GM12864 (cell line): ENCODE measurements around the gene TMED8.
A peak's percentile ranks its signal among the peaks of the same experiment; 100 is the strongest.
"Not testable (repeated sequence)": the region's sequence is repeated elsewhere in the genome, so short reads cannot be mapped to it uniquely, and the experiment has no call there.

ENCODE experiments used
- DNase-seq: peaks from one replicate; pipeline ENCODE4 v3.0.0-alpha.2; 2011; ENCODE audit warnings: low read depth
- H3K4me3 ChIP-seq: 2 replicates; pipeline ENCODE4 v1.5.1; 2011; ENCODE audit warnings: mild to moderate bottlenecking, low read depth, low read length, control low read depth
- CTCF ChIP-seq: IDR thresholded peaks from 2 replicates; pipeline ENCODE4 v1.5.1; 2011; ENCODE audit warnings: low read depth, mild to moderate bottlenecking, moderate library complexity, low read length, control low read depth, inconsistent platforms; ENCODE audit errors: missing control alignments

TMED8 gene

GRCh38 chr14:77322951-77323350 is 53.9 kb downstream of the TMED8 start:
- DNase-seq = no peak
- no peak overlapping the region for H3K4me3 ChIP-seq
- no peak for TF ChIP-seq CTCF

- TF ChIP-seq CTCF = peak; percentile 7
- no peak for DNase-seq
- H3K4me3 ChIP-seq = peak overlapping the region; percentile 91
These were observed 54.5 kb downstream of the TMED8 start for GRCh38 chr14:77322250-77322902.

- TF ChIP-seq CTCF = peak; percentile 25
- peak within 1 kb of the TSS; percentile 91 for H3K4me3 ChIP-seq
- peak; percentile 62 for DNase-seq
These were observed 56.5 kb downstream of the TMED8 start, which contains the start of gene POMT2 for GRCh38 chr14:77320238-77320935. TSS of gene POMT2 (minus strand) at chr14:77320883. CDS start at chr14:77320681, 202 bp downstream.

GRCh38 chr14:77319422-77319821 is 57.5 kb downstream of the TMED8 start:
- no peak overlapping the region for H3K4me3 ChIP-seq
- no peak for DNase-seq
- no peak for TF ChIP-seq CTCF

- not testable (repeated sequence) for DNase-seq, H3K4me3 ChIP-seq
These were observed 58.1 kb downstream of the TMED8 start for GRCh38 chr14:77318756-77319155.

- no peak overlapping the region for H3K4me3 ChIP-seq
- TF ChIP-seq CTCF = no peak
- DNase-seq = no peak
These were observed 58.8 kb downstream of the TMED8 start for GRCh38 chr14:77318006-77318553.

GRCh38 chr14:77316872-77317301 is 60.0 kb downstream of the TMED8 start:
- H3K4me3 ChIP-seq = no peak overlapping the region
- no peak for DNase-seq
- no peak for TF ChIP-seq CTCF
